Prostate gland (tissue), 2 donors: Measurements from ENCODE around the gene UQCRC1. TPM values are rescaled to one million over a fixed set of nuclear protein-coding genes. Genes with fewer than 3 reads are reported as not detected.

Source experiments
- DNase-seq: peaks from one replicate; pipeline ENCODE4 v3.0.0-alpha.2; 2019; ENCODE audit warnings: low spot score
- H3K27ac ChIP-seq, 2 donors: fragments of 200-600 bp; sonication (generic); 2 replicates each; pipeline ENCODE4 v1.5.1; 2017 to 2019
- H3K27me3 ChIP-seq: fragments of 200-600 bp; sonication (generic); replicated peaks from 2 replicates; pipeline ENCODE4 v1.5.1; 2019; ENCODE audit not compliant: insufficient read depth
- H3K36me3 ChIP-seq, 2 donors: fragments of 200-600 bp; sonication (generic); 1 replicate in 1 of 2; 2 replicates in 1 of 2; pipeline versions ENCODE4 v1.5.1 to v1.8.1; 2017 to 2019
- H3K4me1 ChIP-seq: fragments of 200-600 bp; sonication (generic); replicated peaks from 2 replicates; pipeline ENCODE4 v1.5.1; 2019
- H3K4me3 ChIP-seq, 2 donors: fragments of 200-600 bp; sonication (generic); 2 replicates each; pipeline ENCODE4 v1.5.1; 2017 to 2019
- H3K9me3 ChIP-seq: fragments of 200-600 bp; sonication (generic); 2 replicates; pipeline ENCODE4 v1.5.1; 2017
- POLR2A ChIP-seq: fragments of 450-650 bp; IDR thresholded peaks from one replicate; pipeline ENCODE4 v1.6.1; 2016; ENCODE audit warnings: antibody characterized with exemption, mild to moderate bottlenecking
- POLR2AphosphoS5 ChIP-seq: sonication (generic); formaldehyde crosslinking; IDR thresholded peaks from one replicate; pipeline ENCODE4 v1.6.1; 2017; ENCODE audit warnings: antibody characterized with exemption
- WGBS: methylation state at CpG from one replicate; pipeline ENCODE4 v1.1.5; 2018; 5-methylcytosine and 5-hydroxymethylcytosine counted together
- intact Hi-C: fragments of 100-400 bp; cut with DNase I; formaldehyde crosslinking; loops from one replicate; pipeline ENCODE4 v1.14.2; 2022
- total RNA-seq, 2 donors: library from RNA; depleted of rRNA; stranded (reverse); fragments of >200 nt; gene quantifications; one replicate each; pipeline ENCODE4 v1.1.0, GENCODE V29; 2016
- TF ChIP-seq, protein P1 (sequence below), 4 experiments: fragments of 200-600 bp in 2 of 4; fragments of 450-650 bp in 2 of 4; sonication (generic) in 2 of 4; IDR thresholded peaks; 1 replicate in 3 of 4; 2 replicates in 1 of 4; pipeline ENCODE4 v1.5.1; 2016 to 2019; ENCODE audit warnings: antibody characterized with exemption in 4 of 4, mild to moderate bottlenecking in 2 of 4, moderate library complexity in 2 of 4

The UQCRC1 gene
- total RNA-seq, 2 donors from 2014 or later, result 239 to 251 TPM

DNA sequence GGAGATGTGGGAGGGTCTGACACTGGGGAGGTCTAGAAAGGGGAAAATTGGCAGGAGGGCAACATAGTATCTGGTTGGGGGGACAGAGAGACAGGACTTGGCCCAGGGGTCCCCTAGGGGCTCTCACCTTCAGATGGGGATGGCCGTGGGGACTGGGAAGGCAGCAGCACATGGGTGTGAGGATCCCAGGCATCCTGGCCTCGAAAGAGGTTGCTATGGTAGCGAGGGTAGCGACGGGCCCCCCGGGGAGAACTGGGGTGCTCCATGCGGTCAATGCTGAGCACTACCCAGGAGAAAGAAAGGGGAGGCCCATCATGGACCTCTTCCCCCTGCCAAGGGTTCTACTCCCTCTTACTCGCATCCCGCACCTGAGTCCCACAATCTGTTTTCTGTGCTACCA is 38.3 kb upstream of the UQCRC1 start:
- WGBS, result 88% methylated on average over 9 of the region's 9 CpGs
- Histone ChIP-seq H3K27ac (no peak overlapping the region), H3K9me3 (no peaks in the 10 kb centered on the region), H3K36me3 (no peaks in the 10 kb centered on the region), H3K27me3 (no peaks in the 10 kb centered on the region), H3K4me1 (no peaks in the 10 kb centered on the region), H3K4me3 (no peak overlapping the region)
- no peak for TF ChIP-seq POLR2A
- TF ChIP-seq, protein P1, sequence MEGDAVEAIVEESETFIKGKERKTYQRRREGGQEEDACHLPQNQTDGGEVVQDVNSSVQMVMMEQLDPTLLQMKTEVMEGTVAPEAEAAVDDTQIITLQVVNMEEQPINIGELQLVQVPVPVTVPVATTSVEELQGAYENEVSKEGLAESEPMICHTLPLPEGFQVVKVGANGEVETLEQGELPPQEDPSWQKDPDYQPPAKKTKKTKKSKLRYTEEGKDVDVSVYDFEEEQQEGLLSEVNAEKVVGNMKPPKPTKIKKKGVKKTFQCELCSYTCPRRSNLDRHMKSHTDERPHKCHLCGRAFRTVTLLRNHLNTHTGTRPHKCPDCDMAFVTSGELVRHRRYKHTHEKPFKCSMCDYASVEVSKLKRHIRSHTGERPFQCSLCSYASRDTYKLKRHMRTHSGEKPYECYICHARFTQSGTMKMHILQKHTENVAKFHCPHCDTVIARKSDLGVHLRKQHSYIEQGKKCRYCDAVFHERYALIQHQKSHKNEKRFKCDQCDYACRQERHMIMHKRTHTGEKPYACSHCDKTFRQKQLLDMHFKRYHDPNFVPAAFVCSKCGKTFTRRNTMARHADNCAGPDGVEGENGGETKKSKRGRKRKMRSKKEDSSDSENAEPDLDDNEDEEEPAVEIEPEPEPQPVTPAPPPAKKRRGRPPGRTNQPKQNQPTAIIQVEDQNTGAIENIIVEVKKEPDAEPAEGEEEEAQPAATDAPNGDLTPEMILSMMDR (IDR thresholded peaks at IDR 0.05), result no peak
- no peak for TF ChIP-seq POLR2AphosphoS5
- no peak for DNase-seq
- intact Hi-C loops, result no loop called here

DNA sequence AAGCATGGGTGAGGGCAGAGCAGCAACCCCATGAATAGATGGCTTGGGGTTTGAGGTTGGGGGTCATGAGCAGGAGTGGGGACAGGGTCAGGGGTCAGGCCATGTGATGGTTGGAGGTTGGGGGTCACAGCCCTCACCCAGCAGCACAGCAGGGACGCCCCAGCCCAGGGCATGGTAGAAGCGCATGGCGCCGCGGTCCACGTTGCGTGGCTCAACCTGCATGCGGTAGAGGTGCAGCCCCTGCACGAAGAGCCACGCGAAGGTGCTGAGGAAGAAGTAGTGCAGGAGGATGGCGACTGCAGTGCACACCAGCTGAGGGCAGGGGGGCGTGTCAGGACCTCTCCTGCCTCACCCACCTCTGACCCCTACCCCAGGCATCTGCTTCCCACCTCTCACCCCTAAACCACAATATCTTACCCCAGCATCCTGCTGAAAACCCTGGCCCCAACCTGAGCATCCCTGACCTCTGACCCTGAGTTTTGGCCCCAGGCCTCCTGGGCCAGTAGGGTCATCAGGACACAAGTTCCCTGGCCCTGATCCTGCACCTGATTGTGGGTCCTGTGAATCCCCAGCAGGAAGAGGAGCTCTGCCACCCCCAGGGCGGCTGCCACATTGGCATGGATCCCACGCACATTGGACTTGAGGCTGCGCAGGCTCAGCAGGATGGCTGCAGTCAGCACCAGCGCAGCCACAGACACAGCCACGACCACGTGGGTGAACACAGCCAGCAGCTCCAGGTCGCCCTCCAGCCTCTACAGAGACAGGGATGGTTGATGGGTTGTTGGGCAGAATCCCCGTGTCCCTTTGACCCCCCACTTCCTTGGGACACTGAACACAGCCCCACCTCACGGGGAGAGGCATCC is 35.7 kb upstream of the UQCRC1 start:
- H3K4me3 ChIP-seq, result no peak overlapping the region

DNA sequence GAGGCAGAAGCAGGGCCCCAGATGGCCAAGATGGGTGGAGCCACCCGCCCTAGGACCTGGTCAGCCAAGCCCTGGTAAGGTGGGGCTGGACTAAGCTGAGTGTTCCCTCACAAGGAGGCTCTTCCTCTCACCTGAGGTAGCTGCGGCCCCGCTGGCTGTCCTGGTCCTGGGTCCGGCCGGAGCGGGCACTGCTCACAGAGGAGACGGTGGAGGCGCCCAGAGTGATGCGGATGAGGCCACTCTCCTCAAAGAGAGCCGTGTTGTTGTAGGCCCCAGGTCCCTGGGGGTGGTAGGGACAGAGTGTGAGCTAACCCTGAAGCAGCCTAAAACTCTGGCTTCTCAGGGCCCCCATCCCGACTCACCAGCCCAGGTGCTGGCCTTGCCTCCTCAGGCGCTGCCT is 33.2 kb upstream of the UQCRC1 start:
- Histone ChIP-seq H3K27me3 (no peaks in the 10 kb centered on the region), H3K4me3 (no peak overlapping the region), H3K9me3 (no peaks in the 10 kb centered on the region), H3K36me3 (no peaks in the 10 kb centered on the region), H3K4me1 (no peaks in the 10 kb centered on the region), H3K27ac (no peak overlapping the region)
- no peak for DNase-seq
- 88% methylated on average over 12 of the region's 12 CpGs for WGBS
- TF ChIP-seq, protein P1 (IDR thresholded peaks at IDR 0.05), result no peak
- TF ChIP-seq POLR2AphosphoS5, result no peak
- TF ChIP-seq POLR2A, result no peak
- intact Hi-C loops, result no loop called here

More for the DNA sequence above, 35.7 kb upstream of the UQCRC1 start:
- Histone ChIP-seq H3K27me3 (no peaks in the 10 kb centered on the region), H3K9me3 (no peaks in the 10 kb centered on the region), H3K4me1 (no peaks in the 10 kb centered on the region), H3K36me3 (no peaks in the 10 kb centered on the region), H3K27ac (no peak overlapping the region)
- TF ChIP-seq POLR2A (no peak), POLR2AphosphoS5 (no peak)
- TF ChIP-seq, protein P1 (IDR thresholded peaks at IDR 0.05), result no peak
- intact Hi-C loops, result no loop called here
- DNase-seq, result no peak
- WGBS, result 86% methylated on average over 17 of the region's 22 CpGs

DNA sequence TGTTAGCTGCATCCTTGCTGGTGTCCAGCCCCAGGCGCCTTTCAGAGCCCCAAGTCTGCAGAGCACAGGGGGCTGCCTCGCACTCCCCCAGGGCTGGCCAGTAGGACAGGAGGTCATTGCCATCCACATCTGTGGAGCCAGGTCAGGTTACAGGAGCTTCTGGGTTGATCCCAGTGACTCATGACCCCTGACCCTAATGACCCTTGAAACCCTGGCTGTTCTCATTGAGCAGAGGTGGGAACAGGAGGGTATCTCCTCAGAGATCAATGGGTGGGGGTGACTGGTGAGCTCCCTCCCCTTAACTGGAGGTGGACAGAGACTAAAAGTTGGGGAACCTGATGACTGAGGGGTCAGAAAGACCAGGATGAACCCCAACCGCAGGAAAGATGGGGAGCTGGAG is 31.9 kb upstream of the UQCRC1 start:
- no peaks in the 10 kb centered on the region for H3K36me3 ChIP-seq
- no peaks in the 10 kb centered on the region for H3K9me3 ChIP-seq
- intact Hi-C loops, result no loop called here
- no peak for DNase-seq
- no peak overlapping the region for H3K27ac ChIP-seq
- 100% methylated on average over 3 of the region's 3 CpGs for WGBS
- H3K4me1 ChIP-seq, result no peaks in the 10 kb centered on the region
- no peaks in the 10 kb centered on the region for H3K27me3 ChIP-seq
- H3K4me3 ChIP-seq, result no peak overlapping the region
- TF ChIP-seq POLR2A, result no peak
- TF ChIP-seq, protein P1 (IDR thresholded peaks at IDR 0.05), result no peak
